Measurements from ENCODE around the gene RASA3.

DNA sequence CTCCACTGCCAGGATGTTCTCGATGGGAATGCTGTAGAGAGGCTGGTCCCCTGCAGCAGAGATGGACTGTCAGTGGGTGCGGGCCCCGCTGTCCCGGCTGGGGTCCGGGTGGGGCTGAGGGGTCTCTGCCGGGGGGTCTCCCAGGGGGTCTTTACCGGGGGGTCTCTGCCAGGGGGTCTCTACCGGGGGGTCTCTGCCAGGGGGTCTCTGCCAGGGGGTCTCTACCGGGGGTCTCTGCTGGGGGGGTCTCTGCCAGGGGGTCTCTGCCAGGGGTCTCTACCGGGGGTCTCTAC is 132.9 kb downstream of the RASA3 start:
- TF ChIP-seq CTCF (conservative IDR thresholded peaks at IDR 0.05; ENCODE audit: low read depth, low read length) (no peak), EZH2phosphoT487 (IDR thresholded peaks at IDR 0.05; ENCODE audit: borderline replicate concordance, low read length) (no peak), EZH2 (IDR thresholded peaks at IDR 0.05; ENCODE audit: low read length, unreplicated experiment) (no peak)
